Spinal cord (tissue), 10 donors: ENCODE measurements around the gene TMEM179B. TPM values are rescaled to one million over a fixed set of nuclear protein-coding genes. Genes with fewer than 3 reads are reported as not detected.
"Not testable (repeated sequence)": the region's sequence is repeated elsewhere in the genome, so short reads cannot be mapped to it uniquely, and the experiment has no call there.

Experiments used
- DNase-seq, 6 donors: peaks; one replicate each; pipeline versions ENCODE4 v3.0.0 to v3.0.0-alpha.2; 2013 to 2015; ENCODE audit warnings: low spot score in 6 of 6, low read depth in 4 of 6
- H3K27ac ChIP-seq: one replicate; pipeline ENCODE4 v1.5.1; 2013; ENCODE audit warnings: low read depth, low read length, control low read depth
- H3K27me3 ChIP-seq: one replicate; pipeline ENCODE4 v1.6.1; 2013; ENCODE audit warnings: low read length; ENCODE audit not compliant: control insufficient read depth, insufficient read depth
- H3K36me3 ChIP-seq: one replicate; pipeline ENCODE4 v1.6.1; 2013; ENCODE audit warnings: low read length; ENCODE audit not compliant: control insufficient read depth, insufficient read depth
- H3K4me1 ChIP-seq: one replicate; pipeline ENCODE4 v1.6.1; 2013; ENCODE audit warnings: low read length; ENCODE audit not compliant: control insufficient read depth, insufficient read depth
- H3K4me3 ChIP-seq: one replicate; pipeline ENCODE4 v1.5.1; 2013; ENCODE audit warnings: low read depth, low read length, control low read depth
- H3K9me3 ChIP-seq: one replicate; pipeline ENCODE4 v1.6.1; 2013; ENCODE audit warnings: low read length; ENCODE audit not compliant: control insufficient read depth, insufficient read depth
- WGBS: methylation state at CpG from one replicate; pipeline ENCODE4 v1.1.5; 2013; ENCODE audit warnings: missing lambda C conversion rate; ENCODE audit not compliant: insufficient coverage; 5-methylcytosine and 5-hydroxymethylcytosine counted together
- long read RNA-seq, 4 donors: transcript quantifications; one replicate each; lab custom pipeline, GENCODE V29; 2026
- polyA plus RNA-seq, 2 donors: library from polyadenylated mRNA; unstranded; fragments of 120-200 nt; gene quantifications; one replicate each; pipeline ENCODE4 v1.2.1, GENCODE V29; 2013; ENCODE audit not compliant: insufficient read length in 2 of 2
- total RNA-seq, 2 donors: library from RNA; depleted of rRNA in 1 of 2; stranded (reverse); fragments of 120-200 nt in 1 of 2; fragments of >200 nt in 1 of 2; gene quantifications; one replicate each; pipeline versions ENCODE4 v1.2.3 to v1.2.4, GENCODE V29; 2013 to 2014
- donor health status: healthy.

Gene TMEM179B, protein sequence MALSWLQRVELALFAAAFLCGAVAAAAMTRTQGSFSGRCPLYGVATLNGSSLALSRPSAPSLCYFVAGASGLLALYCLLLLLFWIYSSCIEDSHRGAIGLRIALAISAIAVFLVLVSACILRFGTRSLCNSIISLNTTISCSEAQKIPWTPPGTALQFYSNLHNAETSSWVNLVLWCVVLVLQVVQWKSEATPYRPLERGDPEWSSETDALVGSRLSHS
- total RNA-seq (10 to 100 TPM; 22.7 to 57.9 TPM), polyA plus RNA-seq (10 to 100 TPM; 44.0 to 57.2 TPM)
- long read RNA-seq, donor 1, transcript TMEM179B-201 (5 exons, 1,023 nt) = major isoform, 22 of 97 reads
- long read RNA-seq, donor 1, partial matches to known transcripts = 66 of 97 reads
- long read RNA-seq, donor 1, other reads (novel, unspliced or antisense) = 5 of 97 reads
- long read RNA-seq, donor 2, transcript TMEM179B-201 (5 exons, 1,023 nt) = major isoform, 17 of 17 reads
- long read RNA-seq, donor 2, partial matches to known transcripts = 0 of 17 reads
- long read RNA-seq, donor 2, other reads (novel, unspliced or antisense) = 0 of 17 reads
- long read RNA-seq, donor 3, transcript TMEM179B-201 (5 exons, 1,023 nt) = major isoform, 12 of 12 reads
- long read RNA-seq, donor 3, partial matches to known transcripts = 0 of 12 reads
- long read RNA-seq, donor 3, other reads (novel, unspliced or antisense) = 0 of 12 reads
- long read RNA-seq, donor 4, transcript TMEM179B-201 (5 exons, 1,023 nt) = major isoform, 19 of 25 reads
- long read RNA-seq, donor 4, partial matches to known transcripts = 6 of 25 reads
- long read RNA-seq, donor 4, other reads (novel, unspliced or antisense) = 0 of 25 reads

DNA sequence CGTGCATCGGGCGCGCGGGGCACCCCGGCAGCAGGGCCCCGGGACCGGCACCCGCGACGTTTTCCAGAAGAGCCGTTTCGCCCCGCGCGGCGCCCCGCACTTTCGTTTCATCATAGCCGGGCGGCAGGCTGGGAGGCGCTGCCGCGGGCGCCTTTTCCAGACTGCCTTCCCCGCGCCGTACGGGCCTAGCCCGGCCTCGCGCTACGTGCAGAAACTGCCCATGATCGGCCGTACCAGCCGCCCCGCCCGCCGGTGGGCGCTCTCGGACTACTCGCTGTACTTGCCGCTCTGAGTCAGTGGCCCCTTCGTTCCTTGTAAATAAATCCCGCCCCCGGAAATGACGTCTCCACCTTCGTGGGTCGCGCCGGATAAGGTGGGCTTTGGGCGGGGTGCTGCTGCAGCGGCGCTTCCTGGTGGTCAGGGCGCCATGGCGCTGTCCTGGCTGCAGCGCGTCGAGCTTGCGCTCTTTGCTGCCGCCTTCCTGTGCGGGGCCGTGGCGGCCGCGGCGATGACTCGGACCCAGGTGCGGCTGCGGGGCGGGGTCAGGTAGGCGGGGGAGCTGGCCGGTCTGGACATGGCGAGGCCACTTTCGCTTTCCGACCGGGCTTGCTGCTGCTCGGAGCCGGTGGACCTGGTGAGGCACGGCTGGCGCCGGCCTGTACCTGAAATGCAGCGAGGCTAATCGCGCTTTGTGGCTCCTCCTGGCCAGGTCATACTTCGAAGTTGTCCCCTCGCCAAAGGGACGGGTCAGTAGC is at the start of gene TMEM179B:
TSS of gene TMEM179B (plus strand) at position 398 of the 755 bp plus-strand sequence. CDS start at position 428, 30 bp downstream.
- Histone ChIP-seq H3K36me3 (peaks cover 58% of the 10 kb centered on the region), H3K27ac (peak within 1 kb of the TSS; percentile 91), H3K27me3 (no peaks in the 10 kb centered on the region), H3K9me3 (no peaks in the 10 kb centered on the region), H3K4me3 (peak within 1 kb of the TSS; percentile 88), H3K4me1 (peaks cover 36% of the 10 kb centered on the region)
- DNase-seq = peak; percentile 92 to 100 (median 98)
- under 1% methylated on average over 88 of the region's 88 CpGs for WGBS

DNA sequence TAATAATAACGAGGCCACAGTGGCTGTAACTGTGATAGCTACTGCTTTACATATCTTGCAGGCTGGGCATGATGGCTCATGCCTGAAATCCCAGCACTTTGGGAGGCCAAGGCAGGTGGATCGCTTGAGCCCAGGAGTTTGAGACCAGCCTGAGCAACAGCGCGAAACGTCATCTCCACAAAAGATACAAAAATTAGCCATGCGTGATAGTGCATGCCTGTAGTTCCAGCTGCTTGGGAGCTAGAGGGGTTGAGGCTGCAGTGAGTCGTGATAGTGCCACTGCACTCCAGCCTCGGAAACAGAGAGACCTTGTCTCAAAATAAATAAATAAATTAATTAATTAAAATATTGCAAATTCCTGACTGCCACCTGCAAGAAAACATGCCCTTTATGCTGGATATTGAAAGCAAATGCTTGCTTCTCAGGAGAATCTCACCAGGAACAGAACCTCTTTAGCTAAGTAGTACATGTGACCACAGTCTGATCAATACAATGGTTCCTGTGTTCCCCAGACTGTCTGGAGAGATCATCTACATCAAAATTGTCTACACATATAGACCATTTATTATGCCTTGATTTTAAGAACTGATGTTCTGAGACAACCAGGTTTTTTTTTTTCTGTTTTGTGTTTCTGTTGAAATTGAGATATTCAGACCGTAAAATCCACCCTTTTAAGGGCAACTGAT is 39.6 kb upstream of the TMEM179B start:
- H3K4me3 ChIP-seq = no peak overlapping the region
- H3K36me3 ChIP-seq = peaks cover 16% of the 10 kb centered on the region
- H3K27me3 ChIP-seq = no peaks in the 10 kb centered on the region
- WGBS = 86% methylated on average over 2 of the region's 9 CpGs
- DNase-seq = peak in 2 of 6 donors; percentile 17 to 39
- no peaks in the 10 kb centered on the region for H3K9me3 ChIP-seq
- peaks cover 10% of the 10 kb centered on the region for H3K4me1 ChIP-seq
- H3K27ac ChIP-seq = peak overlapping the region; percentile 17

DNA sequence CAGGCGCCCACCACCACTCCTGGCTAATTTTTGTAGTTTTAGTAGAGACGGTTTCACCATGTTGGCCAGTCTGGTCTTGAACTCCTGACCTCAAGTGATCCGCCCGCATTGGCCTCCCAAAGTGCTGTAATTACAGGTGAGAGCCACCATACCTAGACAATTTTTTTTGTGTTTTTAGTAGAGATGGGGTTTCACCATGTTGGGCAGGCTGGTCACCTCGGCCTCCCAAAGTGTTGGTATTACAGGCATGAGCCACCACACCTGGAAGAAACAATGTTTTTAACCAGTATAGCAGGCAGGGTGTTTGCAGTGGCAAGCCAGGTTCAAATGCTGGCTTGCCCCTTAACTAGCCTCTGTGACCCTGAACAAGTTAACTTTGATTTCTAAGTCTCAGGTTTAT is 37.3 kb upstream of the TMEM179B start:
- DNase-seq, H3K27me3 ChIP-seq, H3K9me3 ChIP-seq, H3K27ac ChIP-seq, H3K4me3 ChIP-seq: not testable (repeated sequence)
- Histone ChIP-seq H3K4me1 (peaks cover 29% of the 10 kb centered on the region), H3K36me3 (peaks cover 24% of the 10 kb centered on the region)
- WGBS = 100% methylated on average over 3 of the region's 5 CpGs

DNA sequence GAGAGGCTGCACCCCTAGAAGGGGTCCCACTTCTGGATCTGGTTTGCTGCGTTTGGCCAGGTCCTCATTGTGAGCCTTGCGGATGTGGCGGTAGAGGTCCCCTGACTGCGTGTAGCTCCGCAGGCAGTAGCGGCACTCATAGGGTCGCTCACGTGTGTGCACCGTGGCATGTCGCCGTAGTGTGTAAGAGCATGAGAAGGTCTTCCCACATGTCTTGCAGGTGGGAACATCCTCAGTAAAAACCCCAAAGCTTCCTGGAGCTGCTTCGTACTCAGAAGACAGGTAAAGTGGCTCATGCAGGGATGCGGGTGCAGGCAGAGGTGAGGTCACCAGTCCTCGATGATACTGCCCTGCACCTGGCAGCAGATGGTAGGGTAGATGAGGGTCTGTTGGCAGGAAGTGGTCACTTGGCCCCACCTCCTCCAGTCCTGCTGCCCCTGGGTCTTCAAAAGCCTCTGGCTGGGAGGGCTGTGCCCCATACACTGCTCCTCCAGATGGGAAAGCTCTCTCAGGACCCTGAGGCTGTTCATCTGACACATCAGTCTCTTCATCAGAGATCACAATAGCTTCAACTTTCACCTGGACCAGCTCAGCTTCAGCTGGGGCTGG is 34.9 kb upstream of the TMEM179B start:
- peaks cover 24% of the 10 kb centered on the region for H3K36me3 ChIP-seq
- no peak overlapping the region for H3K4me3 ChIP-seq
- peaks cover 28% of the 10 kb centered on the region for H3K4me1 ChIP-seq
- DNase-seq = no peak
- no peaks in the 10 kb centered on the region for H3K9me3 ChIP-seq
- no peaks in the 10 kb centered on the region for H3K27me3 ChIP-seq
- no peak overlapping the region for H3K27ac ChIP-seq
- 98% methylated on average over 12 of the region's 14 CpGs for WGBS

DNA sequence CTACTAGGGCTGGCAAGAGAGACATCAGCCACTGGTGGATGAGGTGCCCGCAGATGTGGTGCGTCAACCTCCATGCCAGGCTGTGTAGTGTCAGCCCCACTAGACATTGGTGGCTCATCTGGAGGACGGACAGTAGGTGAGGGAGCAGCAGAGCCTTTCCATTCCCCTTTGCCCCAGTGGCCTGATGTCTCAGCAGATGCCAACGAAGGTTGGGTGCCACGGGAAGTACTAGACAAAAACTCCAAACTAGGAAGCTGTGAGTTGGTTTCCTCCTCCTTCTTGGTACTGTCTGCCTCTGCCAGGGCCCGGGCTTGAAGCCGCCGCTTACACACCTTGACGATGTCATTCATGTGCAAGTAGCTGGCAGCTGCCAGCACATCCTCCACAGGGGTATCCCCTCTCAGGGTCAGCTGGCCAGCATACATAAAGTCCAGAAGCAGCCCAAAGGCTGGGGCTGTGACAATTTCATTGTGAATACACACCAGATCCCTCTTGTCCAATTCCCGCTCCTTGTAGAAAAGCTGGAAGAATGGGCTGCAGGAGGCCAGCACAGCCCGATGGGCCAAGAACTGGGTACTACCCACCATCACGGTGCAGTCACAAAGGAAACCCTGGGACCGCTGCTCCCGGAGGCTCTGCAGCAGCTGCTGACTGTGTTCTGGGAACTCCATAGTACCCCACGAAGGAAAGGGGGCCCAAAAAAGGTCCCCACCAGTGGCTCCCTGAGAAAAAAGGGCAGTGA is 34.0 kb upstream of the TMEM179B start:
- peaks cover 25% of the 10 kb centered on the region for H3K4me1 ChIP-seq
- no peaks in the 10 kb centered on the region for H3K27me3 ChIP-seq
- H3K27ac ChIP-seq = peak overlapping the region; percentile 98
- 78% methylated on average over 13 of the region's 15 CpGs for WGBS
- DNase-seq = no peak
- H3K4me3 ChIP-seq = peak overlapping the region; percentile 90
- H3K36me3 ChIP-seq = peaks cover 24% of the 10 kb centered on the region
- H3K9me3 ChIP-seq = no peaks in the 10 kb centered on the region

DNA sequence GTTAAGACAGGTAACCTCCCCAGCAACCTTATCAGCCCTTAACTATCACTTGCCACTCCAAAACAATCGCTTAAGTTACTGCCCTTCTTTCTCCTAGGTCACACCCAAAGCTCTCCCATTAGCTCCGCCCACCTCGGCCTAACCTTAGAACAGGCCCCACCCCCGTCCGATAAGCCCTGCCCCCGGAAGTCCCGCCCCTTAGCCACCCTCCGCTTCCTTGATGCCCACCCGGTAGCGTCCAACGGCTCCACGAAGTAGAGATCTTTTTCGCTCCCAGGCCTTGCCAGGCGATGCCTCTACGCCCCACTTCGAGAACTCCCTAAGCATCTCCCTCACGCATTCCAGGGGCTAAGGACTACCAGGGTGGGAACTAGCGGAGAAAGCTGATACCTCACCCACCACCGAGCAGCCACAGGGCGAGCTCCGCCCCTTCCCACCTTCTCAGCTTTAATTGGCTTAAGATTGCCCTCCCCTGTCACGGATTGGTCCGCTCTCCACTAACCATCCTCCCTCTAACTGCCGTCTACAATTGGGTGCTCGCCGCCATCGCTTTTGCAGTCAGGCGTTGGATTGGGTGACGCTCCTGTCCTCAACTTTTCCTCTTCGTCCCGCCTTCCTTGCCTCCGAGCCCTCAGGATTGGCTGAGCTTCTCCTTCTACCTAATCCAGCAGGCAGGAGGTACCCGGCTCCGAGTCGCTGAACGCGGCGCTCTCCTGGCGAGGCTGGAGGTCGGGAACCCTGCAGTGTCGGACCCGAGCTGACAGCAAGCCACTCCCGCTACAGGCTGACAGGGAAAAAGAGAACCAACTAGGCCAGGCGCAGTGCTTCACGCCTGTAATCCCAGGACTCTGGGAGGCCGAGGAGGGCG is 33.2 kb upstream of the TMEM179B start, which contains the start of gene ZBTB3:
TSS of gene ZBTB3 (minus strand) at position 425 of the 868 bp plus-strand sequence. CDS start 496 bp downstream, outside the sequence.
- Histone ChIP-seq H3K9me3 (no peaks in the 10 kb centered on the region), H3K27me3 (no peaks in the 10 kb centered on the region), H3K36me3 (peaks cover 21% of the 10 kb centered on the region), H3K4me3 (peak within 1 kb of the TSS; percentile 90), H3K4me1 (peaks cover 25% of the 10 kb centered on the region), H3K27ac (peak within 1 kb of the TSS; percentile 98)
- WGBS = under 1% methylated on average over 47 of the region's 47 CpGs
- DNase-seq = peak; percentile 94 to 100 (median 97)

DNA sequence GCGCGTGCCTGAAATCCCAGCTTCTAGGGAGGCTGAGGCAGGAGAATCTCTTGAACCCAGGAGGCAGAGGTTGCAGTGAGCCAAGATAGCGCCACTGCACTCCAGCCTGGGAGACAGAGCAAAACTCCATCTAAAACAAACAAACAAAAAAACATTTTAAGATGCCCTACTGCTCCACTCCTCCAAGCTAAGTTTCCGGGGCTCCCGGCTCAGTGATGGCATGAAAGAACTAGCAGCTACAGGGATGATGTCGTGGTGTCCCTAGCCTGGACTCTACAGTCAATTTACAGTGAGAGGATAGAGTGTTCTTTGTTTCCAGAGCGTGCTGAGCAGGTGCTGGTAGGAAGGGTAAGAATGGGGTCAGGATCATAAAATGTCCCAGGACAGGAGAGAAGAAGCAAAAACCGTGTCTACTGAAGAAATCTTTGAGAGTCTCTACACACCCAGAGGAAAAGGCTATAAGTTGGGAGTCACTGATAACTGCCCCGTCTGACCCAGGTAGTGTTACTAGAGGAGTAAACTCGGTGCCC is 32.1 kb upstream of the TMEM179B start:
- Histone ChIP-seq H3K9me3 (no peaks in the 10 kb centered on the region), H3K27me3 (no peaks in the 10 kb centered on the region), H3K4me3 (no peak overlapping the region), H3K27ac (peak overlapping the region; percentile 10), H3K36me3 (peaks cover 21% of the 10 kb centered on the region), H3K4me1 (peaks cover 25% of the 10 kb centered on the region)
- DNase-seq = no peak
- WGBS = 68% methylated on average over 4 of the region's 10 CpGs
